ENCODE data around the gene DCP2.

The DCP2 gene

GRCh38 chr5:112973036-112973435, 3.6 kb upstream of the DCP2 start:
- no peak for TF ChIP-seq CTCF (IDR thresholded peaks at IDR 0.05)
- Mint-ChIP-seq H3K36me3 (ENCODE audit: low read depth) (no peaks in the 10 kb centered on the region), H3K4me3 (no peak overlapping the region), H3K9me3 (peaks cover 4% of the 10 kb centered on the region), H3K4me1 (peaks cover 40% of the 10 kb centered on the region), H3K27ac (no peak overlapping the region), H3K27me3 (ENCODE audit: low read depth, poor library complexity) (peaks cover 2% of the 10 kb centered on the region)
- DNase-seq = no peak

GRCh38 chr5:112973904-112974303, 2.7 kb upstream of the DCP2 start:
- Mint-ChIP-seq H3K4me3 (no peak overlapping the region), H3K27me3 (ENCODE audit: low read depth, poor library complexity) (peaks cover 2% of the 10 kb centered on the region), H3K4me1 (peaks cover 44% of the 10 kb centered on the region), H3K36me3 (ENCODE audit: low read depth) (no peaks in the 10 kb centered on the region), H3K27ac (no peak overlapping the region), H3K9me3 (peaks cover 4% of the 10 kb centered on the region)
- TF ChIP-seq CTCF (IDR thresholded peaks at IDR 0.05) = no peak
- DNase-seq = no peak

- no peak overlapping the region for H3K4me3 Mint-ChIP-seq
These were observed 1.7 kb upstream of the DCP2 start for GRCh38 chr5:112974901-112975300.

GRCh38 chr5:112975721-112976431, 722 bp upstream of the DCP2 start:
- peak overlapping the region; percentile 98 for H3K4me3 Mint-ChIP-seq
- DNase-seq = no peak
- H3K9me3 Mint-ChIP-seq = peaks cover 4% of the 10 kb centered on the region
- peaks cover 2% of the 10 kb centered on the region for H3K27me3 Mint-ChIP-seq (ENCODE audit: low read depth, poor library complexity)
- no peak for TF ChIP-seq CTCF (IDR thresholded peaks at IDR 0.05)
- H3K4me1 Mint-ChIP-seq = peaks cover 46% of the 10 kb centered on the region
- peak overlapping the region; percentile 64 for H3K27ac Mint-ChIP-seq
- H3K36me3 Mint-ChIP-seq (ENCODE audit: low read depth) = peaks cover 12% of the 10 kb centered on the region

More at GRCh38 chr5:112974901-112975300, 1.7 kb upstream of the DCP2 start:
- Mint-ChIP-seq H3K9me3 (peaks cover 4% of the 10 kb centered on the region), H3K4me1 (peaks cover 44% of the 10 kb centered on the region), H3K27ac (no peak overlapping the region), H3K36me3 (ENCODE audit: low read depth) (peaks cover 6% of the 10 kb centered on the region), H3K27me3 (ENCODE audit: low read depth, poor library complexity) (peaks cover 2% of the 10 kb centered on the region)
- TF ChIP-seq CTCF (IDR thresholded peaks at IDR 0.05) = no peak
- DNase-seq = no peak

GRCh38 chr5:112977440-112977861, 853 bp downstream of the DCP2 start:
- peaks cover 48% of the 10 kb centered on the region for H3K4me1 Mint-ChIP-seq
- DNase-seq = no peak
- peaks cover 28% of the 10 kb centered on the region for H3K36me3 Mint-ChIP-seq (ENCODE audit: low read depth)
- peaks cover 2% of the 10 kb centered on the region for H3K27me3 Mint-ChIP-seq (ENCODE audit: low read depth, poor library complexity)
- H3K4me3 Mint-ChIP-seq = peak overlapping the region; percentile 98
- peaks cover under 1% of the 10 kb centered on the region for H3K9me3 Mint-ChIP-seq
- TF ChIP-seq CTCF (IDR thresholded peaks at IDR 0.05) = no peak
- H3K27ac Mint-ChIP-seq = peak overlapping the region; percentile 99

GRCh38 chr5:112978836-112979235, 2.2 kb downstream of the DCP2 start:
- Mint-ChIP-seq H3K9me3 (no peaks in the 10 kb centered on the region), H3K4me1 (peaks cover 58% of the 10 kb centered on the region), H3K27me3 (ENCODE audit: low read depth, poor library complexity) (peaks cover 2% of the 10 kb centered on the region), H3K36me3 (ENCODE audit: low read depth) (peaks cover 42% of the 10 kb centered on the region), H3K4me3 (peak overlapping the region; percentile 98), H3K27ac (no peak overlapping the region)
- TF ChIP-seq CTCF (IDR thresholded peaks at IDR 0.05) = no peak
- no peak for DNase-seq

All from nephron progenitor cell (in vitro differentiated cells).